Gastrocnemius medialis (tissue), 4 donors: ENCODE measurements around the gene KLF4. TPM values are rescaled to one million over a fixed set of nuclear protein-coding genes. Genes with fewer than 3 reads are reported as not detected.

ENCODE experiments used
- ATAC-seq, 2 donors: fragments of 150-250 bp; one replicate each; pipeline ENCODE4 v1.9.1; 2016
- DNase-seq, 2 donors: peaks; one replicate each; pipeline ENCODE4 v3.0.0-alpha.2; 2019
- H3K27ac ChIP-seq, 4 donors: fragments of 200-600 bp; sonication (generic); 1 replicate in 1 of 4; 2 replicates in 3 of 4; pipeline ENCODE4 v1.5.1; 2016 to 2018; ENCODE audit warnings: mild to moderate bottlenecking in 2 of 4, moderate library complexity in 1 of 4
- H3K27me3 ChIP-seq, 3 donors: fragments of 200-600 bp; sonication (generic) in 2 of 3; 1 replicate in 1 of 3; 2 replicates in 2 of 3; pipeline versions ENCODE4 v1.5.1 to v1.6.0; 2016 to 2019; ENCODE audit warnings: mild to moderate bottlenecking in 1 of 3, moderate library complexity in 1 of 3
- H3K36me3 ChIP-seq, 2 donors: fragments of 200-600 bp; sonication (generic) in 1 of 2; one replicate each; pipeline ENCODE4 v1.5.1; 2017 to 2018
- H3K4me1 ChIP-seq, 2 donors: fragments of 200-600 bp; sonication (generic) in 1 of 2; one replicate each; pipeline ENCODE4 v1.5.1; 2016 to 2017; ENCODE audit warnings: mild to moderate bottlenecking in 2 of 2
- H3K4me3 ChIP-seq, 4 donors: fragments of 200-600 bp; sonication (generic) in 3 of 4; 1 replicate in 1 of 4; 2 replicates in 3 of 4; pipeline ENCODE4 v1.5.1; 2016 to 2019; ENCODE audit warnings: mild to moderate bottlenecking in 2 of 4
- H3K9me3 ChIP-seq, 3 donors: fragments of 200-600 bp; sonication (generic) in 2 of 3; 1 replicate in 1 of 3; 2 replicates in 2 of 3; pipeline ENCODE4 v1.5.1; 2016 to 2019
- CTCF ChIP-seq, 5 experiments: fragments of 450-650 bp in 3 of 5; fragments of 200-600 bp in 2 of 5; sonication (generic) in 2 of 5; IDR thresholded peaks in 4 of 5; conservative IDR thresholded peaks in 1 of 5; 1 replicate in 4 of 5; 2 replicates in 1 of 5; pipeline ENCODE4 v1.5.1; 2016 to 2019; ENCODE audit warnings: antibody characterized with exemption in 5 of 5, mild to moderate bottlenecking in 3 of 5, moderate library complexity in 3 of 5
- POLR2A ChIP-seq, 2 donors: fragments of 450-650 bp; IDR thresholded peaks; one replicate each; pipeline ENCODE4 v1.6.1; 2017; ENCODE audit warnings: antibody characterized with exemption in 2 of 2, mild to moderate bottlenecking in 2 of 2, moderate library complexity in 2 of 2
- in situ Hi-C, 4 donors: fragments of 200-750 bp; cut with MboI; loops; one replicate each; pipeline versions ENCODE4 v1.15.0 to v1.8.0; 2017; ENCODE audit warnings: low sequenced_read_pairs in 4 of 4
- intact Hi-C: fragments of 100-400 bp; cut with DNase I; formaldehyde crosslinking; loops from one replicate; pipeline ENCODE4 v1.15.1; 2023; ENCODE audit warnings: low total_unique reads
- total RNA-seq, 4 donors: library from RNA; depleted of rRNA; stranded (reverse); fragments of >200 nt; gene quantifications; one replicate each; pipeline versions ENCODE4 v1.1.0 to v1.2.3, GENCODE V29; 2016

Gene KLF4
- total RNA-seq, 4 donors from 2014 or later = 15.7 to 62.6 (median 32.4) TPM

- Histone ChIP-seq H3K36me3 (no peaks in the 10 kb centered on the region), H3K4me1 (no peaks in the 10 kb centered on the region), H3K27ac (no peak overlapping the region), H3K4me3 (no peak overlapping the region), H3K9me3 (no peaks in the 10 kb centered on the region), H3K27me3 (no peaks in the 10 kb centered on the region)
- no peak for DNase-seq
- no peak for ATAC-seq
- no peak for TF ChIP-seq CTCF (IDR thresholded peaks at IDR 0.05 in 4 of 5, conservative IDR thresholded peaks at IDR 0.05 in 1 of 5)
- TF ChIP-seq POLR2A (IDR thresholded peaks at IDR 0.05) = no peak
- in situ Hi-C loops (loop anchor here (10.0 to 25.0 kb wide), 4 partner anchors 791 to 1291 kb away; no protein-coding TSS in a partner anchor), intact Hi-C loops (no loop called here)
These were observed 18.0 kb downstream of the KLF4 start for GRCh38 chr9:107471552-107471951.

DNA sequence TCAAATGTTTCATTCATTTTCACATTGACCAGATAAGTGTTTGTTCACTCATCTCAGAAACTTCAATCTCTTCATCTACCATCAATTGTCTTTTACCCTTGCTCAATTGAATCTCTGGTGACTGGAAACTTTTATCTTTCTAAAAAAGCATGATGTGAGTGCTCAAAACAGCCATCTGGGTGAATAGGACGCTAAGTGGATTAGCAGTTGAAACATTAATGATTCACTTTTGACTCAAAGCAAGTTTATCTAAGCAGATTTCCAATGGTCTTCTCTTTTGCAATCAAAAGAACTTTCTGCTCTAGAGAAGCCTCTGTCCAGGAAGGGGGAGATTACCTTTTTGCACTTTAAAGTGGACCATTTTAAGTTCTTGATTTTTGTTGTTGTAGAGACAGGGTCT lies 22.2 kb downstream of the KLF4 start:
- Histone ChIP-seq H3K4me1 (no peaks in the 10 kb centered on the region), H3K27ac (no peak overlapping the region), H3K27me3 (peaks cover 0 to 6% (median 4%) of the 10 kb centered on the region in 3 donors), H3K9me3 (no peaks in the 10 kb centered on the region), H3K36me3 (no peaks in the 10 kb centered on the region), H3K4me3 (no peak overlapping the region)
- in situ Hi-C loops = loop anchor here in 3 of 4 donors (10.0 to 25.0 kb wide), 3 partner anchors 795 to 1295 kb away; no protein-coding TSS in a partner anchor
- intact Hi-C loops = loop anchor here (5.0 kb wide), 1 partner anchor 805 kb away; no protein-coding TSS in a partner anchor
- TF ChIP-seq POLR2A (IDR thresholded peaks at IDR 0.05) (no peak), CTCF (IDR thresholded peaks at IDR 0.05 in 4 of 5, conservative IDR thresholded peaks at IDR 0.05 in 1 of 5) (no peak)
- ATAC-seq = no peak
- no peak for DNase-seq

- Histone ChIP-seq H3K27me3 (peaks cover 0 to 6% (median 4%) of the 10 kb centered on the region in 3 donors), H3K9me3 (no peaks in the 10 kb centered on the region), H3K36me3 (no peaks in the 10 kb centered on the region), H3K4me3 (no peak overlapping the region), H3K27ac (no peak overlapping the region), H3K4me1 (no peaks in the 10 kb centered on the region)
- TF ChIP-seq POLR2A (IDR thresholded peaks at IDR 0.05) = no peak
- no peak for TF ChIP-seq CTCF (IDR thresholded peaks at IDR 0.05 in 4 of 5, conservative IDR thresholded peaks at IDR 0.05 in 1 of 5)
- in situ Hi-C loops (loop anchor here in 3 of 4 donors (10.0 to 25.0 kb wide), 3 partner anchors 795 to 1295 kb away; no protein-coding TSS in a partner anchor), intact Hi-C loops (loop anchor here (5.0 kb wide), 1 partner anchor 805 kb away; no protein-coding TSS in a partner anchor)
- ATAC-seq (no peak), DNase-seq (no peak)
These were observed 22.7 kb downstream of the KLF4 start for GRCh38 chr9:107466826-107467225.

GRCh38 chr9:107465467-107466451 lies 23.8 kb downstream of the KLF4 start:
- H3K27ac ChIP-seq = peak overlapping the region in 2 of 4 donors; percentile 21 to 35
- in situ Hi-C loops (loop anchor here in 3 of 4 donors (10.0 to 25.0 kb wide), 3 partner anchors 797 to 1297 kb away; no protein-coding TSS in a partner anchor), intact Hi-C loops (loop anchor here (1.0 to 5.0 kb wide), 3 partner anchors 807 to 1297 kb away; no protein-coding TSS in a partner anchor)
- H3K9me3 ChIP-seq = no peaks in the 10 kb centered on the region
- DNase-seq (peak; percentile 41 to 63), ATAC-seq (peak; percentile 89 to 91)
- TF ChIP-seq POLR2A (IDR thresholded peaks at IDR 0.05) (no peak), CTCF (IDR thresholded peaks at IDR 0.05 in 4 of 5, conservative IDR thresholded peaks at IDR 0.05 in 1 of 5) (peak; percentile 86 to 96 (median 91))
- peak overlapping the region; percentile 58 to 76 (median 66) for H3K4me3 ChIP-seq
- peaks cover 0 to 6% (median 4%) of the 10 kb centered on the region in 3 donors for H3K27me3 ChIP-seq
- no peaks in the 10 kb centered on the region for H3K4me1 ChIP-seq
- H3K36me3 ChIP-seq = no peaks in the 10 kb centered on the region
